GM21528 (cell line): ENCODE results near the gene DLK1.

ENCODE experiments used
- ATAC-seq: cut with Tn5 transposase; IDR thresholded peaks from one replicate; pipeline ENCODE4 v1.9.1; 2021; ENCODE audit warnings: mild to moderate bottlenecking, moderate library complexity; ENCODE audit not compliant: unreplicated experiment, low FRiP score

DLK1 gene

DNA sequence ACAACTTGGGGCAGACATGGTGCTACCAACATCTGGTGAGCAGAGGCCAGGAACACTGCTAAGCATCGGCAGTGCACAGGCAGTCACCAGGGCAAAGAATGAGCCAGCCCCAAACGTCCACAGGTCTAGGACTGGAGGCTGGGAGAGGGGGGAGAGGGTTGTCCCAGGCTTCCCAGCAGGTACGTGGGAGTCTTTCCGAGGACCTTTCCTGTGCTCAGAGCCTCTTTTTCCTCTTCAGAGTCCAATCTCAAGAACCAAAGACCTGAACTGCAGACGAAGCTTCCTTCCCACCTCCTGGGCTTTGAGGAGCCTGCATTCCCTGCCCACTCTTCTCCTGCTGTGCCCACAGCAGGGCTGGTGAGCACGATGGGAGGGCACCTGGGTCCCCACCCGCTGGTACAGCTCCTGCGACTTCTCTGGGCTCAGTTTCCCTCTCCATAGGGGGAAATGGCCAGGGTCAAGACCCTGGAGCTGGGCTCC, 48.7 kb downstream of the DLK1 start:
- no peak for ATAC-seq

DNA sequence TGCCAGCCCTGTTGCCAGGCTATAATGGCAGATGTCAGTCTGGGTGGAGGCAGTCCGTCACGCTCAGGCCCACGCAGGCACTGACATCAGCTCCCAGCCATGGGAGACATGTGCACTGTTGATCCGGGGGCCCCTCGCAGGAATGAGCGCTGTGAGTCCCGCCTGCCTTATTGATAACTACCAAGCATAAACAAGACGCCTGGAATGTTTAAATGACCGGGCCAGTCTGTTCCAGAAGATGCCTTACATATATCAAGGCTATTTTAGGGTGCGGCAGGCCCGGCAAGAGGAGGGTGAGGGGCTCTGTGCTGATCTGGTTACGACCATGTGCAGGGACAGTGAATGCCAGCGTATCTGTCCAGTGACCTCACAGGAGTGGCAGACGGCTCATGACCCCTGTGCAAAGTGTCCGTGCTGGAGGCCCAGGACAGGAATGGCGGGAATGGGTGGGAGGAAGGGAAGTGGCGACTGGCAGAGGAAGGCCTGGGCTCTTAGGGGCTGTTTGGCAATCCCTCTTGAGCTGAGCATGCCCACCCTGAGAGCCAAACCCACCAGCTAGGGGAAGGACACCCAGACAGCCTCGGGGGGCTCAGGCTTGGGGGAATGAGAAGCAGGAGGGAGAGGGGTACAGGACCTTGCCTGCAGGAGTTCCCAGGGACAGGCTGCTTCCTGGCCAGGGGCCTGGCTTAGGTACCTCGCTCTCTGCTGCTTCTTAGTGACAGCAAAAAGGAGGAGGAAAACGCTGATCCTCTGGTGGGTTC, 49.3 kb downstream of the DLK1 start:
- ATAC-seq: no peak

DNA sequence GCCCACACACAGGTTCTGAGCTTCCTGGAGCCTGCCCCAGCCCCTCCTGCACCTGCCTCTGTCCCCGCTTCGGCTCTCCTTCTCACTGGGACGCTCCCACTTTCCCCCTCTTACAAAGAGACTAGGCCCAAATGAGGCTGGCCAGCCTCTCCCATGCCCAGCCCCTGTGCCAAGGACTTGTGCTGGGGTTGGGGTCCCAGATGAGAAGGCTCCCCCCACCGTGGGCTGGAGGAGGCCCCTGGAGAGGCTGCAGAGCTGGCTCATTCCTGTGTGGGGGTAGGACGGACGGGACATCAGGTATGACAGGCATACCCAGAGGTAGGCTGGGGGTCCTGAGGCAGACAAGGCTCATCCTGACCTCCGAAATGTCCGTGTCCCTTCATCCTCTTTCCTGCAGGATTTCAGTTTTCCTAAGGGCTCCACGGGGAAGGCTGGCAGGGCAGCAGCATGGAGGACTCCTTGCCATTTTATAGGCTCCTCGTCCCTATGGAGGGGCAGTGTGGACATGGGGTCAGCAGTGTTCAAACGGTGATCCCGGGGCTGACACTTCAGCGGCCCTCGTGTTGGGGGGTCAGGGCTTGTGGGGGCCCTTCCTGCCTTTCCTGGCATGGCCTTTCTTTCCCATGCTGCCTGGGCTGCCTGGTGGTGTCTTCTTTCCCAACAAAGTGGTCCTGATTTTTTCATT, 50.1 kb downstream of the DLK1 start:
- ATAC-seq: no peak

DNA sequence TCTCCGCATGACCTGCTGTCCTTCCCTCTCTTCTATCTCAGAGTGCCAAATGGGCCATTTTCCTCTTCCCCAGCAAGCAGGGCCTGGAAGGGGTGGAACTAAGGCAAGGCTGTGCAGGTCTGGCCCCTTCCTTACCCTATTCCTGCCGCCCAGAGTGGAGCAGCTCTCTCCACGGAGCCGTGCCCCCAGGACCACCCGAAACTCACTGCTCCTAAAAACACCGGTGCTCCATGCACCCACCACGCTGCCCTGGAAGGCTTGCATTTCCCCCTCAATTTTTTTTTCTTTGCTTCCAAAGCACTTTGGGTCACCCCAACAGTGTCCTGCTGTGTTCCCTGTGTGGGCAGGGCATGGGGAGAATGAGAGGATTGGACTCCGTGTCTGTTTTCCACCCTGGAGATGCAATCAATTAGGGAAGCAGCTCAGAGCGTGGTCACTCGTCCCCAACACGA, 50.7 kb downstream of the DLK1 start:
- no peak for ATAC-seq

DNA sequence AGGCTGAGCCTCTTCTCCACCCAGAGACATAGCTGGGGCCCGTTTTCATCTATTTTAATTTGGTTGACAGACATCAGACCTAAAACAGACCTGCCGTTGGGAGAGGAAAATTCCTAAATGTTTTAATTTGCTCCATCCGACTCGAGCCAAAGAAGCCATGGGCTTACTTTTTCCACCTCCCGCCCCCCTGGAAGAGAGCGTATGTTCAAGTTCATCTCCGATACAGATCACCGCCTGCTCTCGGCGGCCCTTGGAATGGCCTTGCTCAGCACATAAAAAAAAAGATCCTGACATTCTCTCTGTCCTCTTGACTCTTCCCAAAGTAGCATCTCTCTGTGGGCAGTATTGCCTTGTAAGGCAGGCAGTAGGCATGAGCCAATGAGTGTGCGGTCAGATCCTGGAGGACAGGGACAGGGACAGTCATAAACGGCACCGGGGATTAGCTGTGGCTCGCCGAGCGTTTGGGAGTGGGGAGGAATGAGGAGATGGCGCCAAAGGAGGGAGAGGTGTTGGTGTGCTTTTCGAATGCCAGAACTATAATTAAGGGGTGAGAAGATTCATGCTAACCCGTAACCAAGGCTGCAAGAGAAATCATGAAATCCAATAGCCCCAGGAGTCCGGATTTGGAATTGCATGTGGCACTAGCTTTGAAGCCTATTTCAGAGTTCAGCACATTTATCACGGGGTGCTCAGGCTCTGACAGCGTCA, 51.3 kb downstream of the DLK1 start:
- no peak for ATAC-seq

DNA sequence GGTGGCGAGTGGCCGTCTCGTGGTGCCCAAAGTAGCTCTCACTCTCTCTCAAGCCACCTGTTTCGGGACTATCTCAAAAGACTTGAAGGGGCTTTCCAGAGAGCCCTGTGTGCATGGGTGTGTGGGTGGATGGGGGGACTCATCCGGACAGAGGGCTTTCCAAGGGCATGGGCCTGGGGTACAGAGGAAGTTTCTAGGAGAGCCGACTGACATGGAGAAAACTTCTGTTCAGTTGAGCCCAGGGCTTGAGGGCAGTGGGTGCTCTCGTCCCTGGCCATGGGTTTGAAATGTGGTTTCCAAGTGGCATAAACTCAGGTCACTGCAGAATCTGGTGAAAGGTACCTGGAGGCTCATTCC, 51.8 kb downstream of the DLK1 start:
- no peak for ATAC-seq

DNA sequence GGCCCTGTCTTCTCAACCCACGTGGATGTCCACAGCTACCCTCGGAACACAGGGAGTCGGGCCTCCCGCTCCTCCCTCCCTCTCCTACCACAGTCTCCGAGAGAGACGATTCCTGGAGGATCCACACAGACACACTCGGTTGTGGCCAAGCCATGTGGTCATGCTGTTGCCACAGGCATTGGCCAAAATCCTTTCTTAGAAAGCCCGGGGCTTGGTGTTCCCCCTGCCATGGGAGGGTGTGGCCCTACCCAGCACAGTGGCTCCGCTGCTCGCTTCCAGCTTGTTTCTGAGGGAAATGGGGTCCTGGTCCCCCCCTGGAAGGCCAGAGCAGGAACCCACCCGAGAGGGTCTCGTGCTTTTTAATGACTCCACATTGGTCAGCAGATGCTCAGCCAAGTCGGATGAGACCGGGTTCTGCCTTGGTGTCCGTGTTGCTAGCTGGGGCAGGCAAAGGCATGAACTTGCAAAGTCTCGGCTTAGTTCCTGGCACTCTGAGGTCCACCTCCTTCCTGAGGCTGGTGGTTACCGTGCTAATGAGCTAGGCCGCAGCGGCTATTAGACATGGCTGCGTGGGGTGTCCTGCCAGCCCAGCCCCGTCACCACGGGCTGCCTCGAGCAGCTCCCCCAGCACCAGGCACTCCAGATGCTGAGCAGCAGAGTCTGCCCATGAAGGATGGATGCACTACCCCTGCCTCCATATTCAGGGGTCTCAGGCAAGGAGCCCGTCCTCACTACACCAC, 52.4 kb downstream of the DLK1 start:
- ATAC-seq: no peak

DNA sequence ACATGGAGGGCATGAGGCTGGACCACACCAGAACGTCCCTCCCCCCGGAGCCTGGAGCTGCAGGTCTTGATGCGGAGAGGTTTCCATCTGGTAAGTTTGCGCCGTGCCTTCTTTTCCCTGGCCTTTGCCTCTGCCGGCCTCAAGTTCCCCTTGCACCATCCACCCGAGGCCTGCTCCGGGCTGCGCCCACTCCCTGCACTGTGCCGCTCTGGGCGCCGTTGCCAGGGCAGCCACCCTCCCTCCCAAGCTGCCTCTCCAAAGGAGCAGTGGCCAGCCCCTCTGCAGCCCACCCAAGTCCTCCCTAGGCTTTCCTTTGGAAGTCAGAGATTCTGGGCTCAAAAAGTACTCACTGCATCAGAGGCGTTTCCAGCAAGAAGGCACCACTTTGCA, 53.0 kb downstream of the DLK1 start:
- ATAC-seq: no peak

DNA sequence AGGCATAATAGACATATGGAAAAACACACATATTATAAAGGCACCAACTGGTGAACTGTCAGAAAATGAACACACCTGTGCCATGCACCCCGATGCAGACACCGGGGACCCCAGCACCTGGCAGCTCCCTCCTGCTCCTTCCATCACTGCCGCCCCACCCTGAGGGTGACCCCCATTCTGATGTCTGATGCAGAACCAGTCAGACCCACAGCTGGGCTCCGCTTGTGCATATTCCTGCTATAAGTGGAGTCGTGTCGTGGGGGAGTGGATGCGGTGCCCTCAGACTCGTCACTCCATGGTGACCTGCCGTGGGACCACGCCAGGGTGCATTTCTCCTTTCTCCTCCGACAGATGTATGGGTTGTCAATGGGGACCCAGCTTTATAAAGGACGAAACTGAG, 53.6 kb downstream of the DLK1 start:
- ATAC-seq: no peak

DNA sequence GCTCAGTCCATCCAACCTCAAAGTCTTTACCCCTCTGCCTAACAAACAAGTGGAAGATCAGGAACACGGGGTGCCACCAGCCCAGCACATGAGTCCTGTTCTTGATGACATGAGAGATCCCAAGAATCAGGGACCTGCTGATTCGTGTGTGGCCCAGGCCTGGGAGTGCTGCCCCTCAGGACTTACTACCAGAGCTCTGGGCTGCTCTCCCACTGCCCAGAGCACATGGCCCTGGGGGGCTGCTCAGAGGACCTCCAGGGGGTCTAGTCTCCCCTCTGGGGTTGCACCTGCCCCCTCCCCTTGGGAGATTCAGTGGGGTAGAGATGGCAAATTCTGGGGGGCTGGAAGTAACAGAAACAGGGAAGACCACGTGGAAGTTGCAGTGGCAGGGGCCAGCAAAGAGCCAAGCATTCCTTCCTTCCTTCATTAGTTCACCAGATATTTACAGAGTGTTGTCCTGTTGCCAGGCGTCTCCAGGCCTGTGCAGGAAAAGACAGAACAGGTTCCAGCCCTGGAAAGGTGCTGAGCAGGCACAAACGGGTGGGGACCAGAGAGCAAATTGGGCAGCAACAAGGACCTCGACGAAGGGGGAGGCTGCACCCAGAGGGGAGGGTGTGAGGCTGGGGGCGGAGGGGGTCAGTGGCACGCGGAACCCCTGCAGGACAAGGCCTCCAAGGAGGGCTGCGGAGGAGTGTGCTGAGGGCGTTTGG, 54.1 kb downstream of the DLK1 start:
- no peak for ATAC-seq

DNA sequence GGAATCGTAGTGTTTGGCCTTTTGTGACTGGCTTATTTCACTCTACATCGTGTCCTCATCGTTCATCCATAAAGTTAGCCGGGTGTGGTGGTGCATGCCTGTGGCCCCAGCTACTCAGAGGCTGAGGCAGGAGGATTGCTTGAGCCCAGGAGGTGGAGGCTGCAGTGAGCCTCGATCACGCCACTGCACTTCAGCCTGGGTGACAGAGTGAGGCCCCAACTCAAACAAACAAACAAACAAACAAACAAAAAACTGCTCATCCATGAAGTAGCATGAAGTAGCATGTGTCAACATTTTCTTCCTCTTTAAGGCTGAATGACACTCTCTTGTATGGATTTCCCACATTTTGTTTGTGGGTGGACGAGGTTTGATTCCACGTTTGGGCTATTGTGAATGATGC, 55.3 kb downstream of the DLK1 start:
- ATAC-seq: no peak

DNA sequence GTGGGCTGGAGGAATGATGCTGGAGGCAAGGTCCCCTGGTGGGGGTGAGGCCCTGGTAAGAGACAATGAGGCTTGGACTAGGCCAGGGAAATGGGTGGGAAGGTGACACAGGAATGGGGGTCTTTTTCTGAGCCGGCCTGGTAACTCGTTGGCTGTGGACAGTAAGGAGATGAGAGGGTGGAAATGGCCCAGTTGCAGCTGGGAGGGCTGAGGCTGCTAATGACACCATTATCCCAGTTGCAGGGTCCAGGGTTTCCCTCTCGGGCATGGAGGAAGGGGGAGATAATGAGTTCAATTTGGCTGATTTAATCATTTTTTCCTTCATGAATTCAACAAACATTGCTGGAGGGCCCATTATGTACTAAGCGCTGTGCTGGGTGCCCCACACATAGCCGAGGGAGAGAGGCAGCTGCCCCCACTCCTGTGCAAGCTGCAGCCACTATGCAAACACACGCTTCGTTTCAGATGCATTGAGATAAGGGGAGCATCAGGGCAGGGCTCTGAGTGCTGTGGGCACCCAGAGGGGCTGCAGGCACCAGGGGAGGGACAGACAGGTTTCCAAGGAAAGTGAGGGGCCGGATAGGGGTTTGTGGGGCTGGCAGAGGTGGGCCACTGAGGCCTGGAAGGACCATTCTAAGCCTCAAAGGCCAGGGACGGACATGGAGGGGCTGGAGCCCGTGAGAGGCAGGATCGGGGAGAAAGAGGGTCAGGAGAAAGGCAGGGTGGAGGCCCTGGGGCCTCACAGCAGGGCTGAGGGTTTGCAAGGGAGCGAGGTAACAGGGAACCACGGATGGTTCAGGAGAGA, 56.0 kb downstream of the DLK1 start:
- ATAC-seq: no peak

DNA sequence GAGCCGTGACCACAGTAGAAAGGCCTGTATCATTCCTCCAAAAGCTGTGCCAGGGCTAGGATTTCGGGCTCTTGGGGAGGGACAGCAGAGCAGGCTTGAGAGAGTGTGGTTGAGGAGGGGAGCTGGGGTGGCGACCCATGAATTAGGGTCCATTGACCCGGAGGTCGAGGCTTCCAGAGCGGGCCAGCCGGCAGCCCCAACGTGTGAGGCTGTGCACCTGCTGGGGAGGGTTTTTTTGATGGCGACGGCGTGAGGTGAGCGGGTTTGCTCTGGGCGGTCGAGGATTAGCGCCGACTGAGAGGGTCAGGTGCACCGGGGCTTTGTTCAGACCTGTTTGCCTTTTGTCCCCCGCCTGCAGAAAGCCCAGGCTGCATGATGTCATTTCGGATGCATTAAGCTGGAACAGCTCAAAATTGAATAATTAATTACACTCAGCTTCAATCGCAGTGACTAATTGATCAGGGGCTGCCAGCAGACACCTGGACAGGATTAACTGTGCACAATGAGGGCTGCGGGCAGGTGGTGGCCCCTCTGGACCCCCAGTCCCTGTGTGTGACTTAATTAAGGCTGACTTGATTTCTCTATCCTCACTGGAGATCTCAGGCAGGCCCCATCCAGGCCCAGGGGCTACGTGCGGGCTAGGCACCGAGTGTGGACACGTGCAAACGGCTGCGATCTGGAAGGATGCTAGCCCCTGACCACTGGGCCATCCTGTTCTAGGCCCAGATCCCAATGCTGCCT, 57.1 kb downstream of the DLK1 start:
- ATAC-seq: no peak

DNA sequence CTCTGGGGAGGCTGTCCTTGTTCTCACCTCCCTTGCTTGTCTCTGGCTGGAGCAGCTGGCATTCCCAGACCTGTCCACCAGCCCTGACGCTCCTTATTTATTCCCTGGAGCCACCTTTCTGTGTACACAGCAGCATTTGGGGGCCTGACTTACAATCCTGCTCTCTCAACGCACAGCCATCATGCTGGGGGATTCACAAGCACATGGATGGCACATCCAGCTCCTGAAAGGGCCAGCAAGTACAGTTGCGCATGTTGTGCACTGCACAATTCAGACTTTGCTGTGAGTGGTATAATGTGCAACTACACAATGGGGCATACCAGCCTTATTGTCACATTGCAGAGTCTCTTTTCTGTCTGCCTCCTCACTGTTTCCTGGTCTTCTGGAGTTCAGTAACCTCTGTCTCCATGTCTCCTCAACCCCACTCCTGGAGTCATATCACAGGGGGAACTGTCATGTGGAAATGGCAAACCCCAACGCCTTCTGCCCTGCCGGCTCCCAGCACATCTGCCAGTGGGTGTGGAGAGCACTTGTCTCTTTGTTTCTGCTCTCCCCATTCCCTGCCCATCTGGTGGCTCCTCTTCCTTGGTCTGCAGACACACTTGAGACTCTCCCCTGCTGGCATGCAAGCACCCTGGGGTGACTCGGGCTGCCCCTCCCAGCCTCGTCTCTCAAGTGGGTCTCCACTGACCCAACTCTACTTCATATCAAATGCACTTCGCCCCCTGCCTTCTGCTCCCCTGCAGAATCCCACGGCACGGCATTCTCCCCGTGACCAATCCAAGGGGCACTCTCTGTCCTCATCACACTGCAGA, 58.0 kb downstream of the DLK1 start:
- ATAC-seq: no peak

DNA sequence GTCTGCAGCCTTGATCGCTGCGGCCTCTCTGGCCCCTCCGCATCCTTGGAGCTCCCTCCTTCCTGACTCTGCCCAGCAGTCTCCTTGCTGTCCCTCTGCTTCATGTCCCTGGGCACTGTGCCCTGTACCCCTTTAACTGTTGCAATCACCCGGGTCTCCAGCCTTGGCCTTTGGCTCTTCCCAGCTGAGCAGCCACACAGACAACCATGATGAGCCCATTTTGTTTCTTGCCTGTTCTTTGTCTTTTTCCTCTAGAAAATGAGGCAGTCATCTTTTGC, 58.6 kb downstream of the DLK1 start:
- no peak for ATAC-seq

DNA sequence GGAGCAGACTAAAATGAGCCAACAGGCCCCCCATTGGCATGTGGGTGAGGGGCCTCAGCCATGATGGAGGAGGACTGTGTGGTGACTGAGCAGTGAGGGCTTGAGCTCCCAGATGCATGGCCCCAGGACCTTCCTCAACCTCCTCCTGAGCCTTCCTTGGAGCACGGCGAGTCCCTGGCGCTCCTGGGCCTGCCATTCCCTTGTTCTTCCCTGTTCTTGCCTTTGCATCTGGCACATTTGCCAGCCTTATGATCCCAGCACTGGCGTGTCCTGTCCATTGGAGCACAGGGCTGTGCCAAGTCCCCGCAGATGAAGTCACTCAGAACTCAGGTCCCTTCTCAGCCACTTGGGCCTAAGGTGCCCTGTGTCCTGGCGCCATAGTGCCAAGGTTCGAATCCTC, 58.9 kb downstream of the DLK1 start:
- ATAC-seq: no peak

DNA sequence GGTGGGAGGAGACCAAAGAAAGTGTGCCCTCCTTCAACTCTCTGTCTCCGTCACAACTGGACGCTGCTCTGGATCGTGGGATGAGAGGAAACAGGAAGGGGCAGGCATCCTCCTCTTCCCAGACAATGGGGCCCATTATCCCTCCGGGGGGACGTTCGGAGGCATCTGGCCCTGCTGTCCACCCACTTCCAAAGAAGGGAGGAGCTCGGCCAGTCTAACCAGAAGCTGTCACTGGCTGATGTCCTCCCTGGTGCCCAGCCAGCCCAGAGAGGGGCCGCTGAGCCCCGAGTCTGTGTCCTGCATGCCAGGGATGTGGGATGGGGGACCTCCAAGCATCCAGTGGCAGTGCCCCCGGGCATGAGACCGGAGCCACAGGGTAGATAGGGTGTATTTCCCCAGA, 59.4 kb downstream of the DLK1 start:
- no peak for ATAC-seq

DNA sequence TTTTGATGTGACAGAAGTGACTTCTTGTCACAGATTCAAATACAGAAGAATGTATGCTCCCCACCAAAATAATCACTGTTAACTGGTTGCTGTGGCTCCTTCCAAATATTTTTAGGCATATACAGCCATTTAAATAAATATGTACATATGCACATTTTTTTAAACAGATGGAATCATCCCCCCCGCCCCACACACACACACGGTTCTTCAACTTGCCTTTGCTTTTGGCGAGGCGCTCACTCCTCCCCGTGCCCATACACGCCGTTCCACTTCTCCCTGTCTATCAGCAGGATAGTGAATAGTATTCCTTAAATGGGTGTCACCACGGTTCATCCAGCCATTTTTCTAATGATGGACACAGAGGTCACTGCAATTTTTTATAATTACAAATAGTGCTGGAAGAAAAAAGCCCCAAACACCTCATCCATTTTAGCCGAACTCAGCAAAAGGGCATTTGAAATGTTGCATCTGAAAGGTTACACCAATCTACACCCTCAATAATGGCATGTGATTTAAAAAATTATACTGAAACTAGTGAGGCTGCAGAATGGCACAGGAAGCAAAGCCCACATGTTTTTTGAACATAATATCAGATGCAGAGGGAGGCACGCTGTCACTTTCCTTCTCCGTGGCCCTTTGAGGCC, 60.0 kb downstream of the DLK1 start:
- no peak for ATAC-seq
